Trophoblast cell (in vitro differentiated cells and primary cell): ENCODE data around the gene PET100.

Experiments used
- DNase-seq, 2 donors: peaks; one replicate each; pipeline ENCODE4 v3.0.0-alpha.2; 2016
- H2AFZ ChIP-seq: 2 replicates; pipeline ENCODE4 v1.6.1; 2013; ENCODE audit warnings: low read length, moderate library complexity, mild to moderate bottlenecking; ENCODE audit not compliant: insufficient read depth, poor library complexity
- H2AK5ac ChIP-seq: 2 replicates; pipeline ENCODE4 v1.6.1; 2013; ENCODE audit warnings: mild to moderate bottlenecking, low read length
- H2BK120ac ChIP-seq: 2 replicates; pipeline ENCODE4 v1.6.1; 2013; ENCODE audit warnings: low read length, mild to moderate bottlenecking, moderate library complexity; ENCODE audit not compliant: insufficient read depth, poor library complexity
- H2BK12ac ChIP-seq: 2 replicates; pipeline ENCODE4 v1.6.1; 2013; ENCODE audit warnings: mild to moderate bottlenecking, low read length, moderate library complexity
- H2BK5ac ChIP-seq: 2 replicates; pipeline ENCODE4 v1.6.1; 2013; ENCODE audit warnings: low read length, low read depth, moderate library complexity, mild to moderate bottlenecking; ENCODE audit not compliant: poor library complexity
- H3K14ac ChIP-seq: 2 replicates; pipeline ENCODE4 v1.6.1; 2013; ENCODE audit warnings: mild to moderate bottlenecking, low read length
- H3K18ac ChIP-seq: 2 replicates; pipeline ENCODE4 v1.6.1; 2013; ENCODE audit warnings: mild to moderate bottlenecking, low read length
- H3K23ac ChIP-seq: 2 replicates; pipeline ENCODE4 v1.6.1; 2013; ENCODE audit warnings: low read length
- H3K27ac ChIP-seq: 2 replicates; pipeline ENCODE4 v1.5.1; 2013; ENCODE audit warnings: low read depth, mild to moderate bottlenecking, inconsistent platforms, low read length, moderate library complexity
- H3K27me3 ChIP-seq: 2 replicates; pipeline ENCODE4 v1.6.1; 2013; ENCODE audit warnings: inconsistent platforms, mild to moderate bottlenecking, low read length, moderate library complexity; ENCODE audit not compliant: insufficient read depth
- H3K36me3 ChIP-seq, 2 experiments: 1 replicate in 1 of 2; 2 replicates in 1 of 2; pipeline ENCODE4 v1.6.1; 2013; ENCODE audit warnings: low read length in 2 of 2, mild to moderate bottlenecking in 2 of 2, moderate library complexity in 1 of 2; ENCODE audit not compliant: insufficient read depth in 2 of 2, control insufficient read depth in 1 of 2
- H3K4ac ChIP-seq: 2 replicates; pipeline ENCODE4 v1.6.1; 2013; ENCODE audit warnings: low read depth, mild to moderate bottlenecking, low read length, moderate library complexity
- H3K4me1 ChIP-seq, 2 experiments: 1 replicate in 1 of 2; 2 replicates in 1 of 2; pipeline ENCODE4 v1.6.1; 2013; ENCODE audit warnings: low read length in 2 of 2, mild to moderate bottlenecking in 2 of 2, moderate library complexity in 1 of 2; ENCODE audit not compliant: insufficient read depth in 2 of 2, control insufficient read depth in 1 of 2
- H3K4me2 ChIP-seq: 2 replicates; pipeline ENCODE4 v1.6.1; 2013; ENCODE audit warnings: inconsistent platforms, mild to moderate bottlenecking, low read length, moderate library complexity
- H3K4me3 ChIP-seq: 2 replicates; pipeline ENCODE4 v1.5.1; 2013; ENCODE audit warnings: mild to moderate bottlenecking, low read depth, low read length, inconsistent platforms
- H3K79me1 ChIP-seq: one replicate; pipeline ENCODE4 v1.6.1; 2013; ENCODE audit warnings: low read length
- H3K79me2 ChIP-seq: 2 replicates; pipeline ENCODE4 v1.6.1; 2013; ENCODE audit warnings: low read length, mild to moderate bottlenecking; ENCODE audit not compliant: control insufficient read depth, insufficient read depth, poor library complexity
- H3K9ac ChIP-seq: 2 replicates; pipeline ENCODE4 v1.6.1; 2013; ENCODE audit warnings: mild to moderate bottlenecking, low read length
- H3K9me3 ChIP-seq: 2 replicates; pipeline ENCODE4 v1.6.1; 2013; ENCODE audit warnings: low read depth, mild to moderate bottlenecking, control low read depth, inconsistent platforms, low read length; ENCODE audit not compliant: insufficient read depth
- H4K12ac ChIP-seq: 2 replicates; pipeline ENCODE4 v1.6.1; 2013; ENCODE audit warnings: low read depth, mild to moderate bottlenecking, low read length, moderate library complexity
- H4K8ac ChIP-seq: 2 replicates; pipeline ENCODE4 v1.6.1; 2013; ENCODE audit warnings: low read depth, mild to moderate bottlenecking, low read length, moderate library complexity
- H4K91ac ChIP-seq: one replicate; pipeline ENCODE4 v1.6.1; 2013; ENCODE audit warnings: low read depth, mild to moderate bottlenecking, low read length, moderate library complexity
- WGBS: extraction: QIAGEN DNeasy Blood & Tissue Kit; methylation state at CpG from one replicate; pipeline ENCODE4 v1.1.7; 2013; ENCODE audit warnings: missing lambda C conversion rate; ENCODE audit not compliant: insufficient read length, insufficient coverage; ENCODE audit errors: extremely low coverage; 5-methylcytosine and 5-hydroxymethylcytosine counted together

The PET100 gene

DNA sequence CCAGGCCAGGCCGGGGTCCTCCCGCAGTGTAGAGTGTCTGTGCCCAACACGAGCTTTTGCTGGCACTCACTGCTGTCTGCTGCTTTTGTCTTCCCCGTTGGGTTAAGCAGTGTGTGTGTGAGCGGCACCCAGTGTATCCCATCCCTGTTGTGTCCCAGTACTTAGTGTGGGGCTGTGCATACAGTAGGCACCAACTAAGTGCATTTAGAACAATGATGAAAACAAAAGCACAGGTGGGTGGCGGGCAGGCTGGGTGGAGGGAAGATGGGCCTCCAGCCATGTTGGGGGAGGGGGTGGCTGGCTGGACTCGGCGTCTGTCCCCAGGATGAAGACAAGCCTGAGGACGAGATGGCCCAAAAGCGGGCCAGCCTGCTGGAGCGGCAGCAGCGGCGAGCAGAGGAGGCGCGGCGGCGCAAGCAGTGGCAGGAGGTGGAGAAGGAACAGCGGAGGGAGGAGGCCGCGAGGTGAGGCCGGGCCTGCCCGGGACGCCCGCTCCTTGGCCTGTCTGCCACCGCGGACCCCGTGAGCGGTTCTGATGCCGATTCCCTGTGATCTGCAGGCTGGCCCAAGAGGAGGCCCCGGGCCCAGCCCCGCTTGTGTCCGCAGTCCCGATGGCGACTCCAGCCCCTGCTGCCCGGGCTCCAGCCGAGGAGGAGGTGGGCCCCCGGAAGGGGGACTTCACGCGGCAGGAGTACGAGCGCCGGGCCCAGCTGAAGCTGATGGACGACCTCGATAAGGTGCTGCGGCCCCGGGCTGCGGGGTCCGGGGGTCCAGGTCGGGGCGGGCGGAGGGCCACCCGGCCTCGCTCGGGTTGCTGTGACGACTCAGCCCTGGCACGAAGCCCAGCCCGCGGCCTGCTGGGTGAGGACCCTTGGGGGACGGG is 14.5 kb upstream of the PET100 start:
- H2AK5ac ChIP-seq = no peak overlapping the region
- no peak overlapping the region for H2BK12ac ChIP-seq
- no peak overlapping the region for H3K23ac ChIP-seq
- no peak overlapping the region for H4K8ac ChIP-seq
- H3K4me3 ChIP-seq = no peak overlapping the region
- no peak overlapping the region for H3K4me2 ChIP-seq
- no peak overlapping the region for H4K91ac ChIP-seq
- no peak overlapping the region for H4K12ac ChIP-seq
- no peak overlapping the region for H3K27ac ChIP-seq
- no peaks in the 10 kb centered on the region for H3K27me3 ChIP-seq
- peaks cover 2% of the 10 kb centered on the region for H3K79me1 ChIP-seq
- peaks cover 11 to 12% of the 10 kb centered on the region in 2 experiments for H3K4me1 ChIP-seq
- no peak overlapping the region for H2BK5ac ChIP-seq
- no peak overlapping the region for H3K18ac ChIP-seq
- no peak overlapping the region for H3K14ac ChIP-seq
- H3K9me3 ChIP-seq = peaks cover 5% of the 10 kb centered on the region
- no peak overlapping the region for H2BK120ac ChIP-seq
- H2AFZ ChIP-seq = no peak overlapping the region
- peaks cover 64 to 66% of the 10 kb centered on the region in 2 experiments for H3K36me3 ChIP-seq
- H3K4ac ChIP-seq = no peak overlapping the region
- WGBS = no CpG with 5 or more reads among the region's 59 CpGs
- H3K79me2 ChIP-seq = no peaks in the 10 kb centered on the region
- DNase-seq = no peak
- no peak overlapping the region for H3K9ac ChIP-seq

DNA sequence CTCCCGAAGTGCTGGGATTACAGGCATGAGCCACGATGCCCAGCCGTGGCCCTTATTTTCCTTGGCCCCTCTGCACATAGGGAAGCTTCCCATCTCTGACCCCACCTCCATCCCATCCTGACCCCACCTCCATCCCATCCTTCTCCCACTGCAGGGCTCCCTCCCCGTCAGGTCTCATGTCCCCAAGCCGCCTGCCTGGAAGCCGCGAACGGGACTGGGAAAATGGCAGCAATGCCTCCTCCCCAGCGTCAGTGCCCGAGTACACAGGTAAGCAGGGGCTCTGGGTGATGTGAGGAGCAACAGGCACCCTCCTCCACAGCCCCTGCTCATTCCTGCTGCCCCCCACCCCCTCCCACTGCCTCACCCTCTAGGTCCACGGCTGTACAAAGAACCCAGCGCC is 12.4 kb upstream of the PET100 start:
- H2BK120ac ChIP-seq = no peak overlapping the region
- no peak overlapping the region for H4K91ac ChIP-seq
- no peak overlapping the region for H4K8ac ChIP-seq
- H3K27ac ChIP-seq = no peak overlapping the region
- H3K14ac ChIP-seq = no peak overlapping the region
- no peak for DNase-seq
- H3K79me1 ChIP-seq = peaks cover 2% of the 10 kb centered on the region
- peaks cover 68 to 69% of the 10 kb centered on the region in 2 experiments for H3K36me3 ChIP-seq
- H3K9ac ChIP-seq = no peak overlapping the region
- H3K27me3 ChIP-seq = no peaks in the 10 kb centered on the region
- no peak overlapping the region for H3K4me3 ChIP-seq
- no peaks in the 10 kb centered on the region for H3K79me2 ChIP-seq
- H4K12ac ChIP-seq = no peak overlapping the region
- no peak overlapping the region for H2BK12ac ChIP-seq
- H2BK5ac ChIP-seq = no peak overlapping the region
- peaks cover 11 to 12% of the 10 kb centered on the region in 2 experiments for H3K4me1 ChIP-seq
- H3K18ac ChIP-seq = no peak overlapping the region
- H3K4ac ChIP-seq = no peak overlapping the region
- no peak overlapping the region for H2AK5ac ChIP-seq
- H2AFZ ChIP-seq = no peak overlapping the region
- peaks cover 5% of the 10 kb centered on the region for H3K9me3 ChIP-seq
- no peak overlapping the region for H3K4me2 ChIP-seq
- no peak overlapping the region for H3K23ac ChIP-seq
- no CpG with 5 or more reads among the region's 12 CpGs for WGBS

DNA sequence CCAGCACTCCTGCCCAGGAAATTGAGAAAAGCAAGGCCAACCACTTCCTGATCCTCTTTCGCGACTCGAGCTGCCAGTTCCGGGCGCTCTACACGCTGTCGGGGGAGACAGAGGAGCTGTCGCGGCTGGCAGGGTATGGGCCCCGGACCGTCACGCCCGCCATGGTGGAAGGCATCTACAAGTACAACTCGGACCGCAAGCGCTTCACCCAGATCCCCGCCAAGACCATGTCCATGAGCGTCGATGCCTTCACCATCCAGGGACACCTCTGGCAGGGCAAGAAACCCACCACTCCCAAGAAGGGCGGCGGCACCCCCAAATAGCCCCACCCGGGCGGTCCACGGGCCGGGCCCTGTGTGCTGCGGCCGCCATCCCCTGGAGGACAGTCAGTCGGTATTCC is 11.9 kb upstream of the PET100 start:
- peaks cover 2% of the 10 kb centered on the region for H3K79me1 ChIP-seq
- H3K18ac ChIP-seq = no peak overlapping the region
- no peak overlapping the region for H2AFZ ChIP-seq
- no peak overlapping the region for H3K4me2 ChIP-seq
- H3K27me3 ChIP-seq = no peaks in the 10 kb centered on the region
- no peak overlapping the region for H3K14ac ChIP-seq
- no peak overlapping the region for H3K23ac ChIP-seq
- DNase-seq = no peak
- H3K4me3 ChIP-seq = no peak overlapping the region
- no peak overlapping the region for H4K12ac ChIP-seq
- WGBS = no CpG with 5 or more reads among the region's 28 CpGs
- peaks cover 11 to 12% of the 10 kb centered on the region in 2 experiments for H3K4me1 ChIP-seq
- no peak overlapping the region for H3K4ac ChIP-seq
- no peaks in the 10 kb centered on the region for H3K79me2 ChIP-seq
- H4K91ac ChIP-seq = no peak overlapping the region
- peaks cover 68 to 70% of the 10 kb centered on the region in 2 experiments for H3K36me3 ChIP-seq
- no peak overlapping the region for H3K9ac ChIP-seq
- H2BK12ac ChIP-seq = no peak overlapping the region
- H2BK5ac ChIP-seq = no peak overlapping the region
- H3K9me3 ChIP-seq = peaks cover 5% of the 10 kb centered on the region
- no peak overlapping the region for H3K27ac ChIP-seq
- no peak overlapping the region for H4K8ac ChIP-seq
- no peak overlapping the region for H2BK120ac ChIP-seq
- no peak overlapping the region for H2AK5ac ChIP-seq

DNA sequence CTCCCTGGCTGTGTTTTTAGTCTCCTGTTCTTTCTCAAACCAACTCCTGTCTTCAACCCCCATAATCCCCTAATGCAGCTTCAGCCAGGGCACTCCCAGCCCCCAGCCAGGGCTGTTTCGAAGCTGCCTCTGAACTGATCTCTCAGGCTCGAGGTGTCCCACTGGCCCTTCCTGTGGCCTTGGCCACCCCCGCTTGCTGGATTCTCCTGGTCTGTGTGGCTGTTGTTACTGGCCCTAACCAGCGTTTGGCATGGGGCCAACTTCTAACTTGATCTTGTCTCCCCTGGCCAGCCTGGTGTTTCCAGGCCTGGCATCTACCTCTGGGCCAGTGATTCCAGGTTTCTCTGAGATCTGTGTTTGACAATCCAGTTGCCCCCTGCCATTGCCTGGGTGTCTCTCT is 11.2 kb upstream of the PET100 start:
- Histone ChIP-seq H3K9ac (no peak overlapping the region), H4K12ac (no peak overlapping the region), H3K14ac (no peak overlapping the region), H3K4ac (no peak overlapping the region), H2AFZ (no peak overlapping the region), H4K91ac (no peak overlapping the region), H3K27me3 (no peaks in the 10 kb centered on the region), H2AK5ac (no peak overlapping the region), H3K79me1 (peaks cover 2% of the 10 kb centered on the region), H4K8ac (no peak overlapping the region), H3K79me2 (no peaks in the 10 kb centered on the region), H3K4me1 (peaks cover 11 to 12% of the 10 kb centered on the region in 2 experiments), H3K4me3 (no peak overlapping the region), H3K9me3 (peaks cover 5% of the 10 kb centered on the region), H3K18ac (no peak overlapping the region), H3K23ac (no peak overlapping the region), H3K27ac (no peak overlapping the region), H2BK12ac (no peak overlapping the region), H3K36me3 (peaks cover 73 to 74% of the 10 kb centered on the region in 2 experiments), H2BK5ac (no peak overlapping the region), H3K4me2 (no peak overlapping the region), H2BK120ac (no peak overlapping the region)
- DNase-seq = no peak
- WGBS = no CpG with 5 or more reads among the region's 4 CpGs
